ENCODE data around the gene CATSPERB. TPM values are rescaled to one million over a fixed set of nuclear protein-coding genes. Genes with fewer than 3 reads are reported as not detected.

The CATSPERB gene, protein sequence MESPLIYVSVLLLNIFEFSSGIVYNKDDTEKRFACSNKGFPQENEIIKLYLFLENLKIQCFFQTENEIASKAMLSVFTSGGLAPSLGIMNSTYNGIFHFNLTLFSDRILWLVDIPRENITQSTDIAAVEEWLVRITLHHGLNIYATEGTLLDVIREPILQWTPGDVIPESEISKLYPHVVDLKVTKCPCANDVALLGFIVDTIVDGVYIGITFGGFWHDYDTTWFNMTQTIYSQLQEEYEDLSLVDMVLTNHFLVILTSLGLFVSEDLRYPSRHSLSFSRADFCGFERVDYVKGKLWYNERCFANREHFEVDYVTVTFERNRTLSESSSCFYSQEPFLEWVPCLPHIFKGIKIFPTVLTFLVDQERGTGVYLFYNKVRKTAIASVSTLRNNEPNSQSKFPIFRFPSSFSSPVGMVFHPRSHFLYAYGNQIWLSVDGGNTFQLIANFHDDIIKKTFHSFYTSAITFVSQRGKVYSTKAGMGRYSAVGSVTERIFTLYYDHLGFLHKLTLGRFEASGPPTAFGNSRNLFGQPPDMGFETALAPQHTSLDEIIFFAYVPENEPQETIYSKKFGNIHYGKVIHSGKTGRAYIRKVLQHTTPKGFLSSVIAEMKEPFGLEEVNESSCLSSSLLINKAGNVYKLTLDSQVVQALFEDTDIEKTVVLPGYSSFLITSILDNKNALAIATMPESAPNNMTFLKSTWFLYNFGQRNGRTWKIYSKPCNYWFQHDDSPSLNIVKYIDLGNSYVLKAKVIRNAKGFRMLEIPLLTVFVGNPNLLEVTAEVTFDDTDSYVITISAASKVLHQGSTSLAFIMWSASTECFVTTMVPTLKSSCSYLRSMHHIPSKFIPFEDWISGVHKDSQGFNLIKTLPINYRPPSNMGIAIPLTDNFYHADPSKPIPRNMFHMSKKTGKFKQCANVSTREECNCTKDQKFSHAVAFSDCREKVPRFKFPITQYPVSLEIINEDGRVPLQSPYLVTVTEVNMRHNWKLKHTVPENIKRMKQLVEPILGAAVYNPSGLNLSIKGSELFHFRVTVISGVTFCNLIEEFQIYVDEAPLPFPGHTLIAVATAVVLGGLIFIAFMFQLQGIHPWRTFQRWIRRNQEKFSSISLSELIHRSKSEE
- total RNA-seq = 1 to 10 TPM in 2 of 4 donors, under 1 TPM in 1, not detected in 1; 0.84 to 3.9 (median 2.0) TPM

DNA sequence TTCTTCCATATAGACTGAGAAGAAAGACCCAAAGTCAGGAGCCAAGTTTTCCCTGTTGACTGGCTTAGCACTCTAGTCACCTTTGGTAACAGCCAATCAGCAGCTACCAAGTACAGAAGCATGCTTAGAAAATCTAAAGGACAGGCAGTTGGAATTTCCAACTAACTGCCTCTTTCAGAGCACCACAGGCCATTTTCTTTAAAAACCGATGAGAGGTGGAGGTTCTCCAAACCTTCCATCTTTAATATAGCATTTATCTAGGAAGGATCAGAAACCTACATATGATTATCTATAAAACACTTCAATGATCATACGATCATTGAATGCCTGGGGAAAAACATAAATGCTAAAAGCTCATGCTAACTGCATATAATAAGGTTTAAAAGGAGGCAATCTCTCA is at the start of gene CATSPERB:
Gene CATSPERB, minus strand, starts transcription at position 101 of the 400 bp plus-strand sequence. CDS start 2,607 bp downstream, outside the sequence.
- Histone ChIP-seq H3K9me3 (peaks cover 0 to 4% (median 0%) of the 10 kb centered on the region in 4 donors), H3K36me3 (no peaks in the 10 kb centered on the region), H3K27me3 (no peaks in the 10 kb centered on the region), H3K4me1 (no peaks in the 10 kb centered on the region), H3K27ac (no peak within 1 kb of the TSS), H3K4me3 (no peak within 1 kb of the TSS)
- no peak for DNase-seq (ENCODE audit: low spot score in 2 of 2)
- TF ChIP-seq, protein P1, sequence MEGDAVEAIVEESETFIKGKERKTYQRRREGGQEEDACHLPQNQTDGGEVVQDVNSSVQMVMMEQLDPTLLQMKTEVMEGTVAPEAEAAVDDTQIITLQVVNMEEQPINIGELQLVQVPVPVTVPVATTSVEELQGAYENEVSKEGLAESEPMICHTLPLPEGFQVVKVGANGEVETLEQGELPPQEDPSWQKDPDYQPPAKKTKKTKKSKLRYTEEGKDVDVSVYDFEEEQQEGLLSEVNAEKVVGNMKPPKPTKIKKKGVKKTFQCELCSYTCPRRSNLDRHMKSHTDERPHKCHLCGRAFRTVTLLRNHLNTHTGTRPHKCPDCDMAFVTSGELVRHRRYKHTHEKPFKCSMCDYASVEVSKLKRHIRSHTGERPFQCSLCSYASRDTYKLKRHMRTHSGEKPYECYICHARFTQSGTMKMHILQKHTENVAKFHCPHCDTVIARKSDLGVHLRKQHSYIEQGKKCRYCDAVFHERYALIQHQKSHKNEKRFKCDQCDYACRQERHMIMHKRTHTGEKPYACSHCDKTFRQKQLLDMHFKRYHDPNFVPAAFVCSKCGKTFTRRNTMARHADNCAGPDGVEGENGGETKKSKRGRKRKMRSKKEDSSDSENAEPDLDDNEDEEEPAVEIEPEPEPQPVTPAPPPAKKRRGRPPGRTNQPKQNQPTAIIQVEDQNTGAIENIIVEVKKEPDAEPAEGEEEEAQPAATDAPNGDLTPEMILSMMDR (IDR thresholded peaks at IDR 0.05) = no peak
- no peak for TF ChIP-seq POLR2A (IDR thresholded peaks at IDR 0.05)
- TF ChIP-seq EP300 (IDR thresholded peaks at IDR 0.05) = no peak
- 92 to 93% methylated on average over 2 of the region's 2 CpGs for WGBS, 2 donors

DNA sequence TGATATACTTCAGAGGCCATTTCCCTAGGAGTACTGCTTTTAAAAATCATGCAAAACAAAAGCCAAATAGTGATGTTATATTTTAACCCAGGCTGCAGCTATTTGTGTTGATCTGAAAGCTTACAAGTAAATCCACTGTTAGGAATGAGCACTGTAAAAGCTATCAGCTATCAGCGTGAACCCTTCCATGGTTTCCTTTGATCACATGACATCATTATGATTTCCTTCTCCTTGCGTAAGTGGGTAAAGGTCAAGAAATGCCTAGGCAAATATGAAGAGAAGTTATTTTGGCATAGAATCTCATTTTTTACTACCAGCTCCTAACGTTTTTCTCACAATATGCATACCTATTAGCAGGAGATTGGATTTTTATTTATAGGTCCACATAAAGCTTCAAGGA is 48.6 kb upstream of the CATSPERB start:
- WGBS, 2 donors = 40 to 44% methylated on average over 3 of the region's 3 CpGs
- H3K27me3 ChIP-seq = no peaks in the 10 kb centered on the region
- TF ChIP-seq EP300 (IDR thresholded peaks at IDR 0.05) (no peak), POLR2A (IDR thresholded peaks at IDR 0.05) (no peak)
- TF ChIP-seq, protein P1 (IDR thresholded peaks at IDR 0.05) = no peak

DNA sequence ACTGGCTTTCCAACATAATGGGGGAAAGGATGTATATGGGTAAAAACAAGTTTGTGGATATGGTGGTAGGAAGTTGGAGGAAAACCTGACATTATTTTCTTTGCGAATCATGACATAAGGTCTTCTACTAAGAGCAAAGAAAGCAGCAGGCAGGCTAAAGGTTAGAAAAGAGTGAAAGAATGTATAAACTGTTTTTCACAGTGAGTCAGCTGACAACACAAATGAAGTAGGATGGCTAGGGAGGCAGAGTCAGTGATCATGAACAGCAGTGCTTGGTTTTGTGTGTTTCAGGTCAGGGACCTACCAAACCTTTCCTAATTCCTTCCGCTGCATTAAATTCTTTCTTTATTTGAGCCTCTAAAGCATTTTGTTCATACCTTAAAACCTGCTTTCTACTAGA is 46.3 kb upstream of the CATSPERB start:
- 92 to 96% methylated on average over 2 of the region's 2 CpGs for WGBS, 2 donors
- no peaks in the 10 kb centered on the region for H3K27me3 ChIP-seq
- TF ChIP-seq POLR2A (IDR thresholded peaks at IDR 0.05) (no peak), EP300 (IDR thresholded peaks at IDR 0.05) (no peak)
- TF ChIP-seq, protein P1 (IDR thresholded peaks at IDR 0.05) = no peak
- H3K9me3 ChIP-seq = no peaks in the 10 kb centered on the region
- no peak overlapping the region for H3K4me3 ChIP-seq
- no peaks in the 10 kb centered on the region for H3K36me3 ChIP-seq
- no peak overlapping the region for H3K27ac ChIP-seq
- DNase-seq (ENCODE audit: low spot score in 2 of 2) = no peak
- H3K4me1 ChIP-seq = no peaks in the 10 kb centered on the region

More for the DNA sequence above, 48.6 kb upstream of the CATSPERB start:
- Histone ChIP-seq H3K4me3 (no peak overlapping the region), H3K27ac (no peak overlapping the region), H3K36me3 (no peaks in the 10 kb centered on the region), H3K9me3 (no peaks in the 10 kb centered on the region), H3K4me1 (no peaks in the 10 kb centered on the region)
- DNase-seq (ENCODE audit: low spot score in 2 of 2) = no peak

DNA sequence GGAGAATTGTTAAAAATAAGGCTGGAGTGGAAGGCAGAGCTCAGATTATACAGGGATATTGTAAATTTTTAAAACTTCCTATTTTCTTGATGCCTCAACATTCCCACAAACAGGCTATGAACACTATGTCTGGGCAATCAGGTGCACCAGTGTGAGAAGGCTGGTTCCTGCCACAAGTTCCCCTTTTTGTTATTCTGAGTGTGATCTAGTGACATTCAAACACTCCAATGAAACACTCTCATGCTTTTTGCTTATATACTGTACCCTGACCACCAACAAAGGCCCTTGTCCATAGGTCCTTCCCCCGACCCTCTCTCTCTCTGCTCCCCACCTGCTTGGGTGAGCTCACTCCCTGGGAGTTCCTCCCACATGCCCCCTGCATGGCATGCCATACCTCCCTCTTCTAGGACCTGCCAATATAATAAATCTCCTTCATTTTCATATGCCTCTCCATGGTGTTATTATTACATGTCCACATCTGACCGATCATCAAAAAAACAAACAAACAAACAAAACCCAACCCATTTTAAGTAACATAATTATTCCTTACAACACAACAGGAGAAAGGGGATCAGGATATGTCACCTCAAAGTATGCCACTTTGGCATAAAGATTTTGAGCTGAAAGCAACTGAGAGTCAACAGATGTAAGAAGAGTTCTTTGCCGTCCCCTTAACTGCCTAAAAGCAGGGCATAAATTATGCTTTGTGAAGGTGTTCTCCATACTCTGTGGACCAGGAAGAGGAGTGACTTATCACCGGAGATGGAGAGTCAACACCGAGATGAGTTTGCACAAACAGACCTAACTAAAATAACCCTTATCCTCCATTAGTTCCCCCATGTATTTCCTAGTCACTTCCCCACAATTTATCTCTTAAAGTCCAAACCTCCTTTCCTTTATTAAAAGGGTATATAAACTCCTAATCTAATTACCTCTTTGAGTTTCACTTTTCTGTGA is 42.5 kb upstream of the CATSPERB start:
- H3K4me1 ChIP-seq = no peaks in the 10 kb centered on the region
- no peaks in the 10 kb centered on the region for H3K27me3 ChIP-seq
- no peak for TF ChIP-seq EP300 (IDR thresholded peaks at IDR 0.05)
- no peak for TF ChIP-seq POLR2A (IDR thresholded peaks at IDR 0.05)
- TF ChIP-seq, protein P1 (IDR thresholded peaks at IDR 0.05) = no peak
- H3K9me3 ChIP-seq = no peaks in the 10 kb centered on the region
- no peak overlapping the region for H3K4me3 ChIP-seq
- H3K36me3 ChIP-seq = no peaks in the 10 kb centered on the region
- no peak for DNase-seq (ENCODE audit: low spot score in 2 of 2)
- H3K27ac ChIP-seq = no peak overlapping the region
- WGBS, 2 donors = 74 to 75% methylated on average over 5 of the region's 5 CpGs

Measured in tibial nerve (tissue), 4 donors.